Transverse colon (tissue), 4 donors: ENCODE measurements around the gene RERE.

Experiments
- CTCF ChIP-seq, 5 experiments: fragments of 200-600 bp in 3 of 5; fragments of 450-650 bp in 2 of 5; sonication (generic) in 3 of 5; IDR thresholded peaks; 1 replicate in 2 of 5; 2 replicates in 3 of 5; pipeline ENCODE4 v1.5.1; 2016 to 2017; ENCODE audit warnings: antibody characterized with exemption in 5 of 5, inconsistent platforms in 3 of 5, mild to moderate bottlenecking in 2 of 5, moderate library complexity in 1 of 5
- POLR2AphosphoS5 ChIP-seq, 3 donors: sonication (generic); formaldehyde crosslinking; IDR thresholded peaks; one replicate each; pipeline ENCODE4 v1.6.1; 2016; ENCODE audit warnings: antibody characterized with exemption in 3 of 3

GRCh38 chr1:8847990-8848389 lies 30.6 kb upstream of the RERE start:
- TF ChIP-seq CTCF (IDR thresholded peaks at IDR 0.05): no peak
- TF ChIP-seq POLR2AphosphoS5 (IDR thresholded peaks at IDR 0.05): no peak
